MM.1S (cell line): ENCODE measurements around the gene P4HA1.

ENCODE experiments used
- CTCF ChIP-seq: fragments of 300-600 bp; sonication (generic); IDR thresholded peaks from 2 replicates; pipeline ENCODE4 v1.5.1; 2016; ENCODE audit warnings: antibody characterized with exemption, low read length, mixed read lengths
- EZH2 ChIP-seq: fragments of 300-600 bp; sonication (generic); optimal IDR thresholded peaks from 2 replicates; pipeline ENCODE3; 2017; ENCODE audit warnings: low read depth, mild to moderate bottlenecking, antibody characterized with exemption, low read length, mixed read lengths
- EZH2phosphoT487 ChIP-seq: fragments of 300-600 bp; sonication (generic); IDR thresholded peaks from 2 replicates; pipeline ENCODE4 v1.6.1; 2018; ENCODE audit warnings: antibody characterized with exemption, low read length

- TF ChIP-seq CTCF, result no peak
- no peak for TF ChIP-seq EZH2phosphoT487
- TF ChIP-seq EZH2, result no peak
These were observed 53.3 kb downstream of the P4HA1 start for GRCh38 chr10:73043319-73043718.
